OCI-LY7 (cell line): ENCODE data around the gene MAN1C1. TPM values are rescaled to one million over a fixed set of nuclear protein-coding genes. Genes with fewer than 3 reads are reported as not detected.
A peak's percentile ranks its signal among the peaks of the same experiment; 100 is the strongest.

Source experiments
- BruUV-seq: library from RNA; stranded (reverse); fragments of 400-500 nt; replicated peaks from 2 replicates; lab custom pipeline; 2021; lab: Mats Ljungman, UMichigan
- CTCF ChIA-PET: fragments of 300-600 bp; sonication (Branson Sonifier 250); formaldehyde crosslinking; loops from one replicate; lab custom pipeline; 2022; ENCODE audit warnings: antibody characterized with exemption; ENCODE audit not compliant: unreplicated experiment; lab: Charles Lee
- POLR2A ChIA-PET: fragments of 300-600 bp; sonication (Branson Sonifier 250); formaldehyde crosslinking; loops from one replicate; lab custom pipeline; 2022; ENCODE audit warnings: antibody characterized with exemption; lab: Charles Lee
- DNase-seq: peaks from one replicate; pipeline ENCODE4 v3.0.0-alpha.2; 2015; ENCODE audit warnings: low spot score
- H2AFZ ChIP-seq: fragments of 200-600 bp; sonication (generic), shearing (Covaris generic); 2 replicates; pipeline ENCODE4 v1.6.1; 2014; ENCODE audit warnings: mild to moderate bottlenecking, antibody characterized with exemption, low read length, moderate library complexity
- H3K27ac ChIP-seq: fragments of 200-600 bp; sonication (generic); 2 replicates; pipeline ENCODE4 v1.5.1; 2014; ENCODE audit warnings: mixed run types, low read depth, mild to moderate bottlenecking, moderate library complexity, low read length, inconsistent platforms; ENCODE audit not compliant: poor library complexity, severe bottlenecking
- H3K36me3 ChIP-seq: fragments of 200-600 bp; sonication (generic); 2 replicates; pipeline ENCODE4 v1.6.1; 2014; ENCODE audit warnings: mild to moderate bottlenecking, antibody characterized with exemption, low read length, moderate library complexity, mixed read lengths; ENCODE audit not compliant: insufficient read depth
- H3K4me1 ChIP-seq: fragments of 200-600 bp; sonication (generic); 2 replicates; pipeline ENCODE4 v1.5.1; 2014; ENCODE audit warnings: mild to moderate bottlenecking, low read length; ENCODE audit not compliant: insufficient read depth, poor library complexity, severe bottlenecking
- H3K4me2 ChIP-seq: fragments of 200-600 bp; sonication (generic); 2 replicates; pipeline ENCODE4 v1.6.1; 2014; ENCODE audit warnings: mild to moderate bottlenecking, low read length
- H3K4me3 ChIP-seq: fragments of 200-600 bp; sonication (generic); 2 replicates; pipeline ENCODE4 v1.5.1; 2014; ENCODE audit warnings: mild to moderate bottlenecking, low read depth, low read length; ENCODE audit not compliant: poor library complexity, severe bottlenecking
- H3K79me2 ChIP-seq: fragments of 200-600 bp; sonication (generic); 2 replicates; pipeline ENCODE4 v1.6.1; 2016; ENCODE audit warnings: low read depth, mild to moderate bottlenecking, low read length, moderate library complexity, mixed read lengths; ENCODE audit not compliant: insufficient read depth
- H3K9me2 ChIP-seq: fragments of 200-600 bp; sonication (generic); 2 replicates; pipeline ENCODE4 v1.6.1; 2016; ENCODE audit warnings: mild to moderate bottlenecking, low read length, mixed read lengths; ENCODE audit not compliant: insufficient read depth
- H3K9me3 ChIP-seq: fragments of 200-600 bp; sonication (generic); 2 replicates; pipeline ENCODE4 v1.6.1; 2014; ENCODE audit warnings: mild to moderate bottlenecking, mixed run types, low read length, mixed read lengths
- H4K20me1 ChIP-seq: fragments of 200-600 bp; sonication (generic); 2 replicates; pipeline ENCODE4 v1.6.1; 2014; ENCODE audit warnings: mild to moderate bottlenecking, antibody characterized with exemption, low read length, moderate library complexity, mixed read lengths; ENCODE audit not compliant: insufficient read depth
- EZH2phosphoT487 ChIP-seq: fragments of 200-600 bp; sonication (generic); IDR thresholded peaks from 2 replicates; pipeline ENCODE4 v1.6.1; 2018; ENCODE audit warnings: low read depth, borderline replicate concordance, mild to moderate bottlenecking, mixed run types, antibody characterized with exemption, low read length, moderate library complexity, mixed read lengths
- intact Hi-C: fragments of 100-400 bp; cut with micrococcal nuclease; formaldehyde crosslinking; loops from one replicate; pipeline ENCODE4 v1.10.0; 2022; ENCODE audit not compliant: unreplicated experiment
- total RNA-seq, 2 experiments: library from RNA; depleted of rRNA in 1 of 2; stranded (reverse); fragments of >200 nt in 1 of 2; shearing (Covaris generic) in 1 of 2; gene quantifications; 2 replicates each; pipeline ENCODE4 v1.2.3, GENCODE V29; 2014 to 2022
- TF ChIP-seq, protein P1 (sequence below): fragments of 200-600 bp; sonication (generic); conservative IDR thresholded peaks from 2 replicates; pipeline ENCODE4 v1.5.1; 2014; ENCODE audit warnings: mild to moderate bottlenecking, antibody characterized with exemption, low read length, moderate library complexity, mixed read lengths

MAN1C1 gene
- total RNA-seq, 2 experiments from 2014 or later: 3.0 to 4.9 TPM

DNA sequence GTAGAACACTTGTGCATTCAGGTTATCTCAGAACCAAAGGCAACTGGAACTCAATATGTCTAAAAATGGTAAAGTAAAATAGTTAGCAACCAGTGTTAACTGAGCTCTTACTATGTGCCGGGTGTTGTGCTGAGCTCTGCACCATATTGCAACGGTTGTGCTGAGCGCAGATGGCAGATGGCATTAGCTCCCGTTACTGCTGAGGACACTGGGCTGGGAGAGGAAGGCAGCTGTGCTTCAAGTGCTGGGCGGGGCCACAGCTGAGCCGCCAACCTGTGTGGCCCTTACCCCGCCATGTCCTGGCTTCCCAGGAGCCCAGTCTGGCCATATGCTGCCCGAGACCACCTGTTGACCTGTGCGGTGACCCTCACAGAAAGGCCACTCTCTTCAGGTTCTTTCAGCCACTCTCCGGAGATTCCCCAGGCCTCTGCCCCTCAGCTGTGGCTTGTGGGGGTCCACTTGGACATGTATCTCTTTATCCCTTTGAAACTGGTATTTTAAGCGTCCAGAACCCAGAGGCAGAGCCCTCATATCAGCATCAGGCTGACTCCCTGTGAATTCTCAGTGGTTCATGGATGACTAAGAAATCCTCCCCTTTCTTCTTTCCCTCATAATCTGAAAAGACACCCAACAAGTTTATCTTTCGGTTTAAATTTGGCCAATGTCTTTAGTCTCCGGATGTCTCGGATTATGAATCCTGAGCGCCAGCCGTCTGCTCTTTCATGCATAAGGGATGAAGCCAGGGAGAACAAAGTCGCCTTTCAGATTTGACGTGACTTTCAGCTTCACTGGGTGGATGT, 46.8 kb upstream of the MAN1C1 start:
- intact Hi-C loops: no loop called here
- Histone ChIP-seq H3K9me2 (no peaks in the 10 kb centered on the region), H4K20me1 (no peaks in the 10 kb centered on the region), H3K4me3 (no peak overlapping the region), H2AFZ (no peak overlapping the region), H3K27ac (no peak overlapping the region), H3K36me3 (peaks cover under 1% of the 10 kb centered on the region; the same call in 1 of the 2 replicates), H3K9me3 (no peaks in the 10 kb centered on the region), H3K79me2 (no peaks in the 10 kb centered on the region), H3K4me2 (no peak overlapping the region), H3K4me1 (peaks cover 41% of the 10 kb centered on the region)
- ChIA-PET CTCF (interaction anchor here (1.3 kb wide), 1 partner anchor 21 kb away, joined by 3 read pairs; no protein-coding TSS in a partner anchor), POLR2A (interaction anchor here (0.9 kb wide), 1 partner anchor 9 kb away, joined by 4 read pairs; no protein-coding TSS in a partner anchor)
- TF ChIP-seq EZH2phosphoT487: no peak
- TF ChIP-seq, protein P1, sequence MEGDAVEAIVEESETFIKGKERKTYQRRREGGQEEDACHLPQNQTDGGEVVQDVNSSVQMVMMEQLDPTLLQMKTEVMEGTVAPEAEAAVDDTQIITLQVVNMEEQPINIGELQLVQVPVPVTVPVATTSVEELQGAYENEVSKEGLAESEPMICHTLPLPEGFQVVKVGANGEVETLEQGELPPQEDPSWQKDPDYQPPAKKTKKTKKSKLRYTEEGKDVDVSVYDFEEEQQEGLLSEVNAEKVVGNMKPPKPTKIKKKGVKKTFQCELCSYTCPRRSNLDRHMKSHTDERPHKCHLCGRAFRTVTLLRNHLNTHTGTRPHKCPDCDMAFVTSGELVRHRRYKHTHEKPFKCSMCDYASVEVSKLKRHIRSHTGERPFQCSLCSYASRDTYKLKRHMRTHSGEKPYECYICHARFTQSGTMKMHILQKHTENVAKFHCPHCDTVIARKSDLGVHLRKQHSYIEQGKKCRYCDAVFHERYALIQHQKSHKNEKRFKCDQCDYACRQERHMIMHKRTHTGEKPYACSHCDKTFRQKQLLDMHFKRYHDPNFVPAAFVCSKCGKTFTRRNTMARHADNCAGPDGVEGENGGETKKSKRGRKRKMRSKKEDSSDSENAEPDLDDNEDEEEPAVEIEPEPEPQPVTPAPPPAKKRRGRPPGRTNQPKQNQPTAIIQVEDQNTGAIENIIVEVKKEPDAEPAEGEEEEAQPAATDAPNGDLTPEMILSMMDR: no peak
- BruUV-seq: no TSS peak
- DNase-seq: peak; percentile 33

DNA sequence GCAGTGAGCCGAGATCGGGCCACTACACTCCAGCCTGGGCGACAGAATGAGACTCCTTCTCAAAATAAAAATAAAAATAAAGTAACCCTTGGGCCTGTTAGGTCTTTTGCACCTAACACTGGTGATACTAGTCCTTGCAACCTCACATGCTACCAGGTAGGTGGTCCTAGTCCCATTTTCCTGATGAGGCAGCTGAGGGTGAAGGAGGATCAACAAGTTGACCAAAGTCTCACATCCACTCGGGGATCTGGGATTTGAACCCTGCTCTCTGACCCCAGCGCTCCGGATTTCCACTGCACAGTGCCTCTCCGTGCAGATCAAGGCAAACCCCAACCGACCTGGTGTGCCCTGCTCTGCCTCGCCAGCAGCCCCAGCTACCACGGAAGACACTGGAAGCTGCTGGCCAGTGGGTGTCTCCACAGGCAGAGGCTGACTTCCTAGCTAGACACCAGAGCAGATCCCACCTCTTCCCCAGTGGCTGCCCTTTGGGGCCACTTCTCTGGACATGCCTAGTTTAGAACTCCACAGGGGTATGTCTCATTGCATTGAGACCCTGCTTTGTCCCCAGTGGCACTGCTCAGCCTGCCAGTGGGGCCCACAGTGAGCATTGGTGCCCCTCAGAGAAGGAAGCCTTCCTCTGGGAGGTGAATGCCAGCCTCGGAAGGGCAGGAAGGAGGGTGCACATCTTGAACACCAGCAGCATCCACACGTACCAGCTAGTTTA, 45.6 kb upstream of the MAN1C1 start:
- Histone ChIP-seq H3K36me3 (no peaks in the 10 kb centered on the region), H3K9me3 (no peaks in the 10 kb centered on the region), H3K4me1 (peaks cover 29% of the 10 kb centered on the region), H3K4me2 (no peak overlapping the region), H3K27ac (no peak overlapping the region), H3K79me2 (no peaks in the 10 kb centered on the region), H3K9me2 (no peaks in the 10 kb centered on the region), H4K20me1 (no peaks in the 10 kb centered on the region), H2AFZ (no peak overlapping the region), H3K4me3 (no peak overlapping the region)
- ChIA-PET CTCF (interaction anchor here (0.8 kb wide), 1 partner anchor 239 kb away, joined by 3 read pairs; no protein-coding TSS in a partner anchor), POLR2A (no interaction called here)
- TF ChIP-seq, protein P1: no peak
- no peak for TF ChIP-seq EZH2phosphoT487
- BruUV-seq: no TSS peak
- DNase-seq: no peak
- intact Hi-C loops: no loop called here
